GM21515 (cell line): ENCODE results near the gene PI3.

Source experiments
- ATAC-seq: cut with Tn5 transposase; IDR thresholded peaks from one replicate; pipeline ENCODE4 v1.9.1; 2021; ENCODE audit not compliant: unreplicated experiment

PI3 gene

DNA sequence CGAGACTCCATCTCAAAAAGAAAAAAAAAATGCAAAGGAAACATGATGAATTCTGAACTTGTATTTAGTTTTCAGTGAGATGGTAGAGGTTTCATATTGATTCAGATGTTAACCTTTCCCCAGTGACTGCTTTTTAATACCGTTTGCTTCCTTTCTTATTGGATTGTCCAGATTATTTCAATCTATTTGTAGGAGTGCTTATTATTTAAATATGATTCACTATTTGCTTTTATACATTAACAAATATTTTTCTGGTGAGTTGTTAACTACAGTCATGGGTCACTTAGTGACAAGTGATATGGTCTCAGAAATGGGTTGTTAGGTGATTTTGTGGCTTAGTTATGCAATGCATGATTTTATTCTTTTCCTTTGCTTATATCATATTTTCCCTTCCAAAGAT is 8.4 kb downstream of the PI3 start:
- no peak for ATAC-seq

GRCh38 chr20:45187693-45188092 is 13.0 kb downstream of the PI3 start:
- ATAC-seq: no peak

- ATAC-seq: no peak
These were observed 14.4 kb downstream of the PI3 start for GRCh38 chr20:45189067-45189609.

- ATAC-seq: no peak
These were observed 15.2 kb downstream of the PI3 start for GRCh38 chr20:45189861-45190260.

DNA sequence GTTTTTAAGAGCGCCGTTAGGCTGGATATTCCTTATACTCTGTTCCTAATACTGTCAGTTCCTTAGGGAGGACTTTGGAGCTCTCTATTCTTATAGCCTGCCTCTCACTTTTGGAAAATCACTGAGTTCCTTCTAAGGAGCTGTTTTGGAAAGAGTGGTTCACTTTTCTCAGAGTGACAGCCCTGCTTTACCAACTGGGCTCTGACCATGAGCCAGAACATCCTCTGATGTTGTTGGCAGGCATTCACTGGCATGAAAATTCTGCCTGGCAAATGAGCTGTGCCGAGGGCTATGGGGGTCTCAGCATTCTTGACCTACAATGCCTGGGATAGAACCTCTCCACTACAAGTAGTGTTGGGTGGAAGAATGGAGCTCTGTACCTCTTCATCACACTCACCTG is 17.2 kb downstream of the PI3 start:
- no peak for ATAC-seq

DNA sequence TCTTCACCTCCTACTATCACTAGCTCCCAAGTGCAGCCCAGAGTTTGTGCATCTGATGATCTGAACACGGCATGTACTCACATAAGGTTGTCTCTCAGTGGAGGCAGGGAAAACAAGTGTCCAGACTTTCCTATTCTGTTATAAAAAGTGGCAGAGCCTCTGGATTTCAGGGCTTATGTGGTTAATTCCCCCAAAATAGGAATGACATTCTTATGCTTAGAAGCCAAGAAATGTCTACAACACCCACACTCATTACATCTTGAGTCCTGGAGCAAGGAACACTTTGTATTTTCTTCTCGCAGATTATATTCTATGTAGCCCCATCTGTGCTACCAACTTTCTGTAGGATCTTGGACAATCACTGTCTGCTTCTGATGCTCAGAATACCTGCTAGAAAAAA is 18.6 kb downstream of the PI3 start:
- no peak for ATAC-seq

GRCh38 chr20:45206725-45207124 is 32.0 kb downstream of the PI3 start, which contains the start of gene SEMG1:
Gene SEMG1, plus strand, starts transcription at chr20:45207033. Its CDS starts 21 bp downstream, at chr20:45207054.
- no peak for ATAC-seq

- no peak for ATAC-seq
These were observed 35.2 kb downstream of the PI3 start for GRCh38 chr20:45209924-45210323.

DNA sequence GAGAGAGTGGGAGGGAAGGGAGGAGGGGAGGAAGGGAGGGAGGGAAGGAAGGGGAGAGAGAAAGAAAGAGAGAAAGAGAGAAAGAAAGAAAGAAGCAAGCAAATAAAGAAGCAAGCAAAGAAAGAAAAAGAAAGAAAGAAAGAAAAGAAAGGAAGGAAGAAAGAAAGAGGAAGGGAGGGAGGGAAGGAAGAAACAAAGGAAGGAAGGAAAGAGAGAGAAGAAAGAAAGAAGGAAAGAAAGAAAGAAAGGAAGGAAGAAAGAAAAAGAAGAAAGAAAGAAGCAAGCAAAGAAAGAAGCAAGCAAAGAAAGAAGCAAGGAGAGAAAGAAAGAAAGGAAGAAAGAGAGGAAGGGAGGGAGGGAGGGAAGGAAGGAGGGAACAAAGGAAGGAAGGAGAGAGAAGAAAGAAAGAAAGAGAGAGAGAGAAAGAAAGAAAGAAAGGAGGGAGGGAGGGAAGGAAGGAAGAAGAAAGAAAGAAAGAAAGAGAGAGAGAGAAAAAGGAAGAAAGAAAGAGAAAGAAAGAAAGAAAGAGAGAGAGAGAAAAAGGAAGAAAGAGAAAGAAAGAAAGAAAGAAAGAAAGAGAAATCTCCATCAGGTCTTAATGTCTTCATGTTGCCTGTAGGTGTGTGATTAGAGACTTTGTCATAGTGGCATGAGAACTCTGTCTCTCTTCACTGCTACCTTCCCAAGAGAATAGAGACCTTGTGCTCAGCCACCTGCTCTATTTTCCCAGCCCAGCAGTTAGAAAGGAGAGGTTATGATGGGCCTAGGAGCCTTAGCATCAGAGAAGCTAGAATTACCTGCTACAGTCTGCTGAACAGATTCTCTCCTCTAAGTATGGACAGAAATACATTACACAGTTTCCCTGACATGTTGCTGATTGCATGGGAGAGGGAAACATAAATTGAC is 37.1 kb downstream of the PI3 start:
- no peak for ATAC-seq

- no peak for ATAC-seq
These were observed 38.1 kb downstream of the PI3 start for GRCh38 chr20:45212836-45213235.

DNA sequence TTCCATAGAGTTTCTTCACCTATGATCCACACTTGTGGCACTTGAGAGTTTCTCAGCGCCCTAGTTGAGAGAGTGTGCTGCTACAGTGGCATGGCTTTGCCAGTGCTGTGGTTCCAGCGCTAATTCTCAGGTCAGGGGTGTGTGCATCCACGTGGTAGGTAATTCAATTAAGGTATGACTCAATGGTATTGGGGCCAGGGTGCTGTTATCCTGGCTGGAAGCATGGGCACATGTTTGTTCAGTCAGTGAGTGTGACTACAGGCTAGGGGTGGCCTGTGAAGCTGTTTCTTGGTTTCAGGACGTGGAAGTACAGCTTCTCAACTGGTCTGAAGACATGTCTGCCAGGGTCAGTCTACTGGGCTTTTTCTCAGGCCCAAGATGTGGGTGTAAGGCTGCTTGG is 43.4 kb downstream of the PI3 start:
- ATAC-seq: no peak

DNA sequence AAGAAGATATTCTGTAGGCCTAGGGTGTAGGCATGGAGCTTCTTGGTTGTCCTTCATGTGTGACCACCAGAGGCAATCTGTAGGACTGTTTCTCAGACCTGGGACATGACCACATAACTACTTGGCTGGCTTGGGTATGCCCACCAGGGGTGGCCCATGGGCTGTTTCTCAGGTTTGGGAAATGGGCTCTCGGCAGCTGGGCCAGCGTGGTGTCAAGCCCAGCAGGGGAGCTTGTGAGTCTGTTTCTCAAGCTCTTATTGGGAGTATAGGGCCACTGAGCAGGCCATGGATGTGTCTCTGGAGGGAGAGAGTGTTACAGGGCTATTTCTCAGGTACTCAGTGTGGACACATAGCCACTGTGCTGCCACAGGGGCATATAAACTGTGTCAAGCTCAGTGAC is 43.9 kb downstream of the PI3 start:
- no peak for ATAC-seq

- ATAC-seq: no peak
These were observed 46.4 kb downstream of the PI3 start, which contains the start of gene SEMG2 for GRCh38 chr20:45221076-45221475. Gene SEMG2, plus strand, starts transcription at chr20:45221373. Its CDS starts 17 bp downstream, at chr20:45221390.

GRCh38 chr20:45223136-45223535 is 48.4 kb downstream of the PI3 start:
- no peak for ATAC-seq
